WTC11 (cell line): Measurements from ENCODE around the gene TNFAIP8L3. TPM values are rescaled to one million over a fixed set of nuclear protein-coding genes. Genes with fewer than 3 reads are reported as not detected.

Experiments used
- ATAC-seq: fragments of 200-7000 bp; cut with Tn5 transposase; 2 replicates; pipeline ENCODE4 v1.10.0; 2021; ENCODE audit warnings: mild to moderate bottlenecking, moderate library complexity
- CTCF ChIA-PET: fragments of 300-600 bp; sonication (Branson Sonifier 250); formaldehyde crosslinking; loops from one replicate; lab custom pipeline; 2021; ENCODE audit warnings: antibody characterized with exemption; lab: Charles Lee
- POLR2A ChIA-PET: fragments of 350-600 bp; sonication (Branson Sonifier 250); formaldehyde crosslinking; loops from one replicate; lab custom pipeline; 2021; ENCODE audit warnings: antibody characterized with exemption; lab: Charles Lee
- DNase-seq: peaks from one replicate; pipeline ENCODE4 v3.0.0; 2021; ENCODE audit warnings: low spot score
- H3K27ac Mint-ChIP-seq: 2 replicates; pipeline ENCODE4 v1.8.0; 2021; ENCODE audit warnings: mixed read lengths
- H3K27me3 Mint-ChIP-seq: 2 replicates; pipeline ENCODE4 v1.8.0; 2021; ENCODE audit warnings: low read depth, mild to moderate bottlenecking, moderate library complexity, mixed read lengths
- H3K36me3 Mint-ChIP-seq: 2 replicates; pipeline ENCODE4 v1.8.0; 2021; ENCODE audit warnings: mixed read lengths
- H3K4me1 Mint-ChIP-seq: 2 replicates; pipeline ENCODE4 v1.8.0; 2022; ENCODE audit warnings: mixed read lengths
- H3K4me3 Mint-ChIP-seq: 2 replicates; pipeline ENCODE4 v1.8.0; 2021; ENCODE audit warnings: mild to moderate bottlenecking, moderate library complexity, mixed read lengths
- H3K9me3 Mint-ChIP-seq: 2 replicates; pipeline ENCODE4 v1.8.0; 2021; ENCODE audit warnings: mixed read lengths
- ATF1 ChIP-seq: sonication (generic); formaldehyde crosslinking; IDR thresholded peaks from 2 replicates; pipeline ENCODE4 v1.8.1; 2023; ENCODE audit warnings: mild to moderate bottlenecking, moderate library complexity, missing genetic modification reagents
- CREM ChIP-seq: sonication (generic); formaldehyde crosslinking; IDR thresholded peaks from 2 replicates; pipeline ENCODE4 v1.8.1; 2022; ENCODE audit warnings: mild to moderate bottlenecking, missing genetic modification reagents, moderate library complexity
- ESRRA ChIP-seq: sonication (generic); formaldehyde crosslinking; IDR thresholded peaks from 2 replicates; pipeline ENCODE4 v1.8.1; 2022; ENCODE audit warnings: mild to moderate bottlenecking, missing genetic modification reagents, borderline replicate concordance
- FOXJ3 ChIP-seq: sonication (generic); formaldehyde crosslinking; IDR thresholded peaks from 2 replicates; pipeline ENCODE4 v1.9.0; 2021; ENCODE audit warnings: missing genetic modification reagents, mild to moderate bottlenecking, borderline replicate concordance
- FOXK1 ChIP-seq: sonication (generic); formaldehyde crosslinking; IDR thresholded peaks from 2 replicates; pipeline ENCODE4 v1.8.0; 2022; ENCODE audit warnings: mild to moderate bottlenecking, moderate library complexity, missing genetic modification reagents
- HMGA2 ChIP-seq: fragments of 250-450 bp; sonication (Bioruptor Pico); IDR thresholded peaks from 2 replicates; pipeline ENCODE4 v1.4.0; 2021; ENCODE audit warnings: mild to moderate bottlenecking, moderate library complexity
- IRF2 ChIP-seq: sonication (generic); formaldehyde crosslinking; IDR thresholded peaks from 2 replicates; pipeline ENCODE4 v1.8.0; 2022; ENCODE audit warnings: low read depth, missing genetic modification reagents, borderline replicate concordance
- JUN ChIP-seq: sonication (generic); formaldehyde crosslinking; IDR thresholded peaks from 2 replicates; pipeline ENCODE4 v1.8.0; 2023; ENCODE audit warnings: mild to moderate bottlenecking, missing genetic modification reagents
- NFE2L1 ChIP-seq: sonication (generic); formaldehyde crosslinking; IDR thresholded peaks from 2 replicates; pipeline ENCODE4 v1.8.1; 2023; ENCODE audit warnings: missing genetic modification reagents
- NR1H2 ChIP-seq: sonication (generic); formaldehyde crosslinking; IDR thresholded peaks from 2 replicates; pipeline ENCODE4 v1.9.0; 2021; ENCODE audit warnings: mild to moderate bottlenecking, moderate library complexity, missing genetic modification reagents
- RORB ChIP-seq: fragments of 250-450 bp; sonication (Bioruptor Pico); IDR thresholded peaks from 2 replicates; pipeline ENCODE4 v1.9.0; 2021; ENCODE audit warnings: mild to moderate bottlenecking
- SMAD3 ChIP-seq: sonication (generic); formaldehyde crosslinking; IDR thresholded peaks from 2 replicates; pipeline ENCODE4 v1.8.0; 2022; ENCODE audit warnings: missing genetic modification reagents, mild to moderate bottlenecking, borderline replicate concordance
- SOX15 ChIP-seq: fragments of 250-450 bp; sonication (Bioruptor Pico); IDR thresholded peaks from 2 replicates; pipeline ENCODE4 v1.9.0; 2021; ENCODE audit warnings: mild to moderate bottlenecking
- SP1 ChIP-seq: sonication (generic); formaldehyde crosslinking; conservative IDR thresholded peaks from 2 replicates; pipeline ENCODE4 v1.8.1; 2022; ENCODE audit warnings: missing genetic modification reagents
- ZNF263 ChIP-seq: sonication (generic); formaldehyde crosslinking; IDR thresholded peaks from 2 replicates; pipeline ENCODE4 v1.8.1; 2022; ENCODE audit warnings: low read depth, mild to moderate bottlenecking, moderate library complexity, missing genetic modification reagents
- ZNF317 ChIP-seq: sonication (generic); formaldehyde crosslinking; IDR thresholded peaks from 2 replicates; pipeline ENCODE4 v1.8.1; 2023; ENCODE audit warnings: low read depth, mild to moderate bottlenecking, moderate library complexity, missing genetic modification reagents, borderline replicate concordance
- total RNA-seq: library from RNA; stranded (reverse); gene quantifications from 3 replicates; pipeline ENCODE4 v1.2.3, GENCODE V29; 2021
- TF ChIP-seq, protein P1 (sequence below): sonication (generic); formaldehyde crosslinking; IDR thresholded peaks from 2 replicates; pipeline ENCODE4 v1.8.0; 2023; ENCODE audit warnings: missing genetic modification reagents, mild to moderate bottlenecking, borderline replicate concordance
- TF ChIP-seq, protein P2 (sequence below): sonication (generic); formaldehyde crosslinking; IDR thresholded peaks from 2 replicates; pipeline ENCODE4 v1.8.1; 2023; ENCODE audit warnings: mild to moderate bottlenecking, missing genetic modification reagents, moderate library complexity
- TF ChIP-seq, protein P3 (sequence below): sonication (generic); formaldehyde crosslinking; IDR thresholded peaks from 2 replicates; pipeline ENCODE4 v1.8.0; 2022; ENCODE audit warnings: mild to moderate bottlenecking, missing genetic modification reagents
- TF ChIP-seq, protein P4 (sequence below): sonication (generic); formaldehyde crosslinking; IDR thresholded peaks from 2 replicates; pipeline ENCODE4 v1.8.1; 2022; ENCODE audit warnings: low read depth, mild to moderate bottlenecking, moderate library complexity, missing genetic modification reagents, borderline replicate concordance
- TF ChIP-seq, protein P5 (sequence below): sonication (generic); formaldehyde crosslinking; IDR thresholded peaks from 2 replicates; pipeline ENCODE4 v1.8.1; 2022; ENCODE audit warnings: mild to moderate bottlenecking, moderate library complexity, missing genetic modification reagents

The TNFAIP8L3 gene
- total RNA-seq, 1 experiment from 2014 or later: 0.39 TPM

DNA sequence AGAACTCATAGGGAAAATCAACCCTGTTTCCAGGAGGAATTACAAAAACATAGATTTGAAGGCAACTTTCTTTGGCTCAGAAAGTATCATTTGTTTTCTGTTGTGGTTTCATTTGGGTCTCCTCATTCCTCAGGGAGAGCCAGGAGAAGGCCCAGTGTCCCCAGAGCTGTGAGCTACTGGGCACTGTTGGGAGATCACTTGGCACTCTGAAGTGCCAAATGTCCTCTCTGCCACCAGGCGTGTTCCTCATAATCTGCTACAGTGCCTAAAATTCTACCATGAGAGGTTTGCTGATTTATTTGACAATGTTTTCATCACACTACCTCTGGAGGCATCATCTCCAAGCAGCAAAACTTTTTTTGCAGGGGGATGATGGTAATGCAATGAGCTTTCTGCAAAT is 17.4 kb upstream of the TNFAIP8L3 start (continued):
- TF ChIP-seq, protein P1, sequence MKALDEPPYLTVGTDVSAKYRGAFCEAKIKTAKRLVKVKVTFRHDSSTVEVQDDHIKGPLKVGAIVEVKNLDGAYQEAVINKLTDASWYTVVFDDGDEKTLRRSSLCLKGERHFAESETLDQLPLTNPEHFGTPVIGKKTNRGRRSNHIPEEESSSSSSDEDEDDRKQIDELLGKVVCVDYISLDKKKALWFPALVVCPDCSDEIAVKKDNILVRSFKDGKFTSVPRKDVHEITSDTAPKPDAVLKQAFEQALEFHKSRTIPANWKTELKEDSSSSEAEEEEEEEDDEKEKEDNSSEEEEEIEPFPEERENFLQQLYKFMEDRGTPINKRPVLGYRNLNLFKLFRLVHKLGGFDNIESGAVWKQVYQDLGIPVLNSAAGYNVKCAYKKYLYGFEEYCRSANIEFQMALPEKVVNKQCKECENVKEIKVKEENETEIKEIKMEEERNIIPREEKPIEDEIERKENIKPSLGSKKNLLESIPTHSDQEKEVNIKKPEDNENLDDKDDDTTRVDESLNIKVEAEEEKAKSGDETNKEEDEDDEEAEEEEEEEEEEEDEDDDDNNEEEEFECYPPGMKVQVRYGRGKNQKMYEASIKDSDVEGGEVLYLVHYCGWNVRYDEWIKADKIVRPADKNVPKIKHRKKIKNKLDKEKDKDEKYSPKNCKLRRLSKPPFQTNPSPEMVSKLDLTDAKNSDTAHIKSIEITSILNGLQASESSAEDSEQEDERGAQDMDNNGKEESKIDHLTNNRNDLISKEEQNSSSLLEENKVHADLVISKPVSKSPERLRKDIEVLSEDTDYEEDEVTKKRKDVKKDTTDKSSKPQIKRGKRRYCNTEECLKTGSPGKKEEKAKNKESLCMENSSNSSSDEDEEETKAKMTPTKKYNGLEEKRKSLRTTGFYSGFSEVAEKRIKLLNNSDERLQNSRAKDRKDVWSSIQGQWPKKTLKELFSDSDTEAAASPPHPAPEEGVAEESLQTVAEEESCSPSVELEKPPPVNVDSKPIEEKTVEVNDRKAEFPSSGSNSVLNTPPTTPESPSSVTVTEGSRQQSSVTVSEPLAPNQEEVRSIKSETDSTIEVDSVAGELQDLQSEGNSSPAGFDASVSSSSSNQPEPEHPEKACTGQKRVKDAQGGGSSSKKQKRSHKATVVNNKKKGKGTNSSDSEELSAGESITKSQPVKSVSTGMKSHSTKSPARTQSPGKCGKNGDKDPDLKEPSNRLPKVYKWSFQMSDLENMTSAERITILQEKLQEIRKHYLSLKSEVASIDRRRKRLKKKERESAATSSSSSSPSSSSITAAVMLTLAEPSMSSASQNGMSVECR: no peak
- TF ChIP-seq CREM (CRISPR knock-in tag) (no peak), IRF2 (no peak), RORB (CRISPR knock-in tag) (no peak)
- TF ChIP-seq, protein P2, sequence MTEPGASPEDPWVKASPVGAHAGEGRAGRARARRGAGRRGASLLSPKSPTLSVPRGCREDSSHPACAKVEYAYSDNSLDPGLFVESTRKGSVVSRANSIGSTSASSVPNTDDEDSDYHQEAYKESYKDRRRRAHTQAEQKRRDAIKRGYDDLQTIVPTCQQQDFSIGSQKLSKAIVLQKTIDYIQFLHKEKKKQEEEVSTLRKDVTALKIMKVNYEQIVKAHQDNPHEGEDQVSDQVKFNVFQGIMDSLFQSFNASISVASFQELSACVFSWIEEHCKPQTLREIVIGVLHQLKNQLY (CRISPR knock-in tag): no peak
- TF ChIP-seq, protein P3, sequence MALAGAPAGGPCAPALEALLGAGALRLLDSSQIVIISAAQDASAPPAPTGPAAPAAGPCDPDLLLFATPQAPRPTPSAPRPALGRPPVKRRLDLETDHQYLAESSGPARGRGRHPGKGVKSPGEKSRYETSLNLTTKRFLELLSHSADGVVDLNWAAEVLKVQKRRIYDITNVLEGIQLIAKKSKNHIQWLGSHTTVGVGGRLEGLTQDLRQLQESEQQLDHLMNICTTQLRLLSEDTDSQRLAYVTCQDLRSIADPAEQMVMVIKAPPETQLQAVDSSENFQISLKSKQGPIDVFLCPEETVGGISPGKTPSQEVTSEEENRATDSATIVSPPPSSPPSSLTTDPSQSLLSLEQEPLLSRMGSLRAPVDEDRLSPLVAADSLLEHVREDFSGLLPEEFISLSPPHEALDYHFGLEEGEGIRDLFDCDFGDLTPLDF: no peak
- TF ChIP-seq, protein P4, sequence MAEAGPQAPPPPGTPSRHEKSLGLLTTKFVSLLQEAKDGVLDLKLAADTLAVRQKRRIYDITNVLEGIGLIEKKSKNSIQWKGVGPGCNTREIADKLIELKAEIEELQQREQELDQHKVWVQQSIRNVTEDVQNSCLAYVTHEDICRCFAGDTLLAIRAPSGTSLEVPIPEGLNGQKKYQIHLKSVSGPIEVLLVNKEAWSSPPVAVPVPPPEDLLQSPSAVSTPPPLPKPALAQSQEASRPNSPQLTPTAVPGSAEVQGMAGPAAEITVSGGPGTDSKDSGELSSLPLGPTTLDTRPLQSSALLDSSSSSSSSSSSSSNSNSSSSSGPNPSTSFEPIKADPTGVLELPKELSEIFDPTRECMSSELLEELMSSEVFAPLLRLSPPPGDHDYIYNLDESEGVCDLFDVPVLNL (CRISPR knock-in tag): no peak

DNA sequence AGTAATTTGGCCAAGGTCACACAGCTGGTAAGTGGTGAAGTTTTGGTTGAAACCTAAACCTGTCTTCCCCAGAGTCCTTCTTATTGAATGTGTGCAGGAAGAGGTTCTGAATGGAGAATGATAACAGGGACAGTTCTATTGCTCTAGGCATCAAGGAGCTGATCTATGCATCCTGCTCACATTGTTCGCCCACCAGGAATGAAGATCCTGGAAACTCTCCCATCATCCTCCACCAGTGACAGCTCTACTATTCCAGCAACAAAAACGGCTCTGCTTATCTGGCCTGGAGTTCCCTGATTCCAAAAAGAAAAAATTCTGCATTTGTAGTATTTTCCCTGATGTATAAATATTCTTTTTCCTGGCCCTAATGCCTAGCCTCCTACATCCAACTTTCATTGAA is 16.4 kb upstream of the TNFAIP8L3 start:
- Mint-ChIP-seq H3K36me3 (no peaks in the 10 kb centered on the region), H3K4me1 (peaks cover 15% of the 10 kb centered on the region), H3K4me3 (no peak overlapping the region), H3K27me3 (no peaks in the 10 kb centered on the region; the same call in 1 of the 2 replicates), H3K9me3 (no peaks in the 10 kb centered on the region), H3K27ac (no peak overlapping the region)
- ChIA-PET POLR2A (no interaction called here), CTCF (interaction anchor here (1.9 to 3.6 kb wide), 2 partner anchors 22 to 53 kb away, joined by 6 to 13 read pairs; no protein-coding TSS in a partner anchor)
- no peak for TF ChIP-seq ESRRA (CRISPR knock-in tag)
- no peak for TF ChIP-seq ZNF317 (CRISPR knock-in tag)
- no peak for TF ChIP-seq FOXK1 (CRISPR knock-in tag)
- no peak for TF ChIP-seq JUN
- no peak for TF ChIP-seq ZNF263 (CRISPR knock-in tag)
- no peak for TF ChIP-seq RORB (CRISPR knock-in tag)
- no peak for TF ChIP-seq NR1H2 (CRISPR knock-in tag)
- TF ChIP-seq FOXJ3: no peak
- TF ChIP-seq, protein P5, sequence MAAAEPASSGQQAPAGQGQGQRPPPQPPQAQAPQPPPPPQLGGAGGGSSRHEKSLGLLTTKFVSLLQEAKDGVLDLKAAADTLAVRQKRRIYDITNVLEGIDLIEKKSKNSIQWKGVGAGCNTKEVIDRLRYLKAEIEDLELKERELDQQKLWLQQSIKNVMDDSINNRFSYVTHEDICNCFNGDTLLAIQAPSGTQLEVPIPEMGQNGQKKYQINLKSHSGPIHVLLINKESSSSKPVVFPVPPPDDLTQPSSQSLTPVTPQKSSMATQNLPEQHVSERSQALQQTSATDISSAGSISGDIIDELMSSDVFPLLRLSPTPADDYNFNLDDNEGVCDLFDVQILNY (CRISPR knock-in tag): no peak
- no peak for TF ChIP-seq SP1 (CRISPR knock-in tag)
- TF ChIP-seq SOX15 (CRISPR knock-in tag): no peak
- TF ChIP-seq NFE2L1 (CRISPR knock-in tag): no peak
- TF ChIP-seq HMGA2 (CRISPR knock-in tag): no peak
- TF ChIP-seq SMAD3 (CRISPR knock-in tag): no peak
- no peak for TF ChIP-seq ATF1 (CRISPR knock-in tag)
- DNase-seq: no peak
- no peak for ATAC-seq
